HG02884 (cell line): ENCODE results near the gene MYO1E.
"Not testable (repeated sequence)": the region's sequence is repeated elsewhere in the genome, so short reads cannot be mapped to it uniquely, and the experiment has no call there.

Experiments used
- ATAC-seq: cut with Tn5 transposase; IDR thresholded peaks from one replicate; pipeline ENCODE4 v1.9.1; 2021; ENCODE audit warnings: mild to moderate bottlenecking, moderate library complexity; ENCODE audit not compliant: unreplicated experiment

Gene MYO1E

DNA sequence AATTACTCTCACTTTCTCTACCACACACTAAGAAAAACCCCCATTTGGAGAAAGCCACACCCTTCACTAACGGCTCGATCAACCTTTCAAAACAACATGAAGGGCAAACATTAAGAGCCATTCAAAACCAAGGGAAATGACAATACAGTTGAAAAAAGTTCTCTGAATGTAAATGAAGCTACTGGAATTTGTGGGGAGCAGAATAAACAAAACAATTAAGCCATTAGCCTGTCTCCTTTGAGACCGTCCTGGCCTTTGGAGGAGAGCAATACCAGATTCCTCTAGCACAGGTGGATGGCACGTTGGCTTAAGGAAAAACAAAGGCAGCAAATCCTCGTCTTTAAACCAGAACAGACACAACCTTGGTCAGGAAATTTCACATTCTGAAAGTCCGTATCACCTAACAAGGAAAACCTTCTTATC lies 18.7 kb downstream of the MYO1E start:
- ATAC-seq: no peak

DNA sequence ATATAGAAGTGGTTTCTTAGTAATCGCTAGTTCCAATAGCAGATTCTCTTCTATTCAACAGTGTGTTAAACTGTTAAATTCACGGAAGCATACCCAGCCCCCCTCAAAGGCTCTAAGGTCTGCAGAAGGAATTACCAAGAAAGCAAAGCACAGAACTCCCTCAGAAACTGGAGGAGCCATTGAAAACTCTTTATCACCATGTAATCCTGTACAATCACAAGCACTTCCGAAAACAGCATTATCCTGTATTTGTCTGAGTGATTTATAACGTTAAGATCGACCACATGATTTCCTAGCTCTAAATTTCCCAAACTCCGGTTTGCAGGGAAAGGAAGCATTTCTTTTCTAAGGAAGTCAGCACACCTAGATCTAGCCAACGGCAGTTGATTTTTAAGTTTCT lies 20.0 kb downstream of the MYO1E start:
- no peak for ATAC-seq

DNA sequence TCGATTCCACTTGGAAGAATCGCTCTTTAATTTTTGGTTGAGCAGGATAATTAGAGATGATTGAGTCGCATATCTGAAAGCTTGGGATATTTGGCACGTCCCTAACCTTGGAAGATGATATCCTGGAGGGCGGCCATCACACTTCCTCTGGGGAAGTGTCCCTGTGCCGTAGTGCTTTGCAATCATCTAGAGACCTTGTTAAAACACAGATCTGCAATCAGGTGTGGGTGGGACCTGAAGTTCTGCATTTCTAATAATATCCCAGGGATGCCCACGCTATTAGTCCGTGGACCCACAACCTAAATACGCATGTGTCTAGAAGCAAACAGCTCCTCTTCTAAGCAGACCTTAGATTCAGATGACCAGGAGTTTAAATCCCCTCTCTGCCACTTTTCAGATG lies 20.5 kb downstream of the MYO1E start:
- ATAC-seq: no peak

DNA sequence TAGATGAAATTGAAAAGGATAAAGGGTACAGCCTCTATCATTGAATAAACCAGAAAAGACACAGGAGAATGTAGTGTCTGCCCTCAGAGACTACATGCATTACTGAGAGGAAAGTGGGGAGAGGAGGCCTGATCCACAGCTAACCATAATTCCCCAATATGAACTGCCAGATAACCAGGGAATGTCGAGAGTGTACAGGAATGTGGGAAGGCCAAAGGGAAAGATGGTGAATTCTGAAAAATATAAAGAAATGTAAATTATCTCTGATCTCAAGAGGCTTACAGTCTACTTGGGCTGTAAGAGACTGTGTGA lies 22.3 kb downstream of the MYO1E start:
- ATAC-seq: no peak

DNA sequence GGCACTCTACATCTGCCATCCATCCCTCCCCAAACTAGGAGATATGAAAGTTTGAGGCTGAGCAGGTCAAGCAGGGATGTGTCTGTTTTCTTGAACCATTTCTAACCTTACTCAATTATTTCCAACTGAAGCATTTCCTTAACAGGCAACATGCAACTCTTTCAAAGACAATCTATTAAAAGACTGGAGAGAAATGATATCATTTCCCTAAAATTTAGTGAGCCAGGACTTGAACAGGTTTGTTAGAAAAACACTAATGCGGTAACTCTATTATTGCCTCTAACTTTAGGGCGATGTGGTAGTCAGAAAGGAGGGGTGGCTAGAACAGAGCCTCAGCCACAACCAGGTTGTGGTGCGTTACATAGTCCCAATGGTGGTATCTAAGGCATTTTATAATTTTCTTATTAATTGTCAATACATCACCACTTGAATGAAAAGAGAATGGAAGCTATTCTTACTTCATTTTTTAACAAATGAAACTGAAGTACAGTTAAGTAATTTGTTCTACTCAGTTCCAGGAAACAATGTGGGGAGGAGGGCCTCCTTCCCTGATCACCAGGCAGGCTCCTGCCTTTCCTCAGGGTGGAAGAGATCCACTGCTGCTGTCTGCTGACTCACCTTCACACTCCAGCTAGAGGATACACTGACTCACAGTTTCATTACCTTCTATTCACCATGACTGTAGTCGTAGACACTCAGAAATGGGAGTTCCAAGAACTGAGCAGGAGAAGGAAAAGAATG lies 22.8 kb downstream of the MYO1E start:
- ATAC-seq: peak; percentile 60

DNA sequence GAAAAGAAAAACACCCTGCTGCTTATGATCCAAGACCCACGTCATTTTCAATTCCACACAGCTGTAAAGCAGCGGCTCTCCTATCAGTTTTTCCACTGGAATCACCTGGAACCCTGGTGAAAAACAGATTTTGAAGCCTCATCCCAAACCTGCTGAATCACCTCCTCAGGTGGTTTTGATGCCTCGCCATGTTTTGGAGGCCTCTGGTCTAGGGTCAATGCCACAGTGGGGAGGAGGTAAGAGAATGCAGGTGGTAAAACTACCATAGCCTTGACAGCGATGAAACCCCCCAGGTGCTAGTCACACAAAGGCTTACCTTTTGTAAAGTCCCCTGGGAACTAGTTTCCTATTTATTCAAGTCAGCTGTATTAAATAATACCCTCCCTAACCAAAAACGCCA lies 24.8 kb downstream of the MYO1E start:
- no peak for ATAC-seq

DNA sequence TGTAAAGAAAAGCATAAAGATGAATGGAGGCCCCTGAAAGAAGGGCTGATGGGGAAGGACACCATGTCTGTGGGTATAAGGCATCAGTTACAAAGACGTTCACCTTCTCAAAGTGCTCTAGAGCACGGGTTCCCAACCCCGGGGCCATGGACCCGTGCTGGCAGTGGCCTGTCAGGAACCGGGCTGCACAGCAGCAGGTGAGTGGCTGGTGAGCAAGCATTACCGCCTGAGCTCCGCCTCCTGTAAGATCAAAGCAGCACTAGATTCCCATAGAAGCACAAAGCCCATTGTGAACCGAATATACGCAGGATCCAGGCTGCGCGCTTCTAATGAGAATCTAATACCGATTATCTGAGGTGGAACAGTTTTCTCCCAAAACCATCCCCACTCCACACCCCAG lies 25.7 kb downstream of the MYO1E start:
- no peak for ATAC-seq

DNA sequence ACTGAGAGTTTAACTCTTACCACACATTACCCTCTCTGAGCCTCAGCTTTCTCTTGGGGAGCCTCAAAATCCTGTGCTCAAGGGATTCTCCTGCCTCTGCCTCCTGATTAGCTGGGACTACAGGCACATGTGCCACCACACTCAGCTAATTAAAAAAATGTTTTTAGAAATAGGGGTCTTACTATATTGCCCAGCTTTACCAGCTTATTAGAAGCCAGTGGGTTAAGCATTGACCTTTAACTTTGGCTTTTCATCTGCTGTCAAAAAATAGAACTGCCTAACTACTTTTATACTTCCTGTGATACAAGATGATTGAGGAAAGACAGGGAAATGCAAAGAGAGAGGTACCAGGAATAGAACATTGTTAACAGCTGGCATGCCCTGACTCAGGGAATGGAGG lies 27.3 kb downstream of the MYO1E start:
- ATAC-seq: no peak

DNA sequence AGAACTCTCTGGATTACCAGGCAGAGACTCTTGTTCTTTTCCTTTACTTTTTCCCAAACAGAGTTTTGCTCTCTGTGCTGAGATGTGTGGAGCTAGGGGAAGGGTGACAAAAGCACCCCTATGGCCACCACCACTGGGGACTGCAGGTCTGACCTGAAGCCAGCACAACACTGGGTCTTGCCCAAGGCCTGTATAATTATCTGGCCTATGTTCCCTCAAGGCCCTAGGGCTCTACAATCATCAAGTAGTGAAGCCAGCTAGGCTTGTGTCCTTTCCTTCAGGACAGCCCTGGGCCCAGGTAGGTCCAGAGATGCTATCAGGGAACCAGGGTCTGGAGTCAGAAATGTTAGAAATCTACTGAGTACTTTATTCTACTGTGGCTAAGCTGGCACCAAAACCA lies 28.4 kb downstream of the MYO1E start:
- no peak for ATAC-seq

DNA sequence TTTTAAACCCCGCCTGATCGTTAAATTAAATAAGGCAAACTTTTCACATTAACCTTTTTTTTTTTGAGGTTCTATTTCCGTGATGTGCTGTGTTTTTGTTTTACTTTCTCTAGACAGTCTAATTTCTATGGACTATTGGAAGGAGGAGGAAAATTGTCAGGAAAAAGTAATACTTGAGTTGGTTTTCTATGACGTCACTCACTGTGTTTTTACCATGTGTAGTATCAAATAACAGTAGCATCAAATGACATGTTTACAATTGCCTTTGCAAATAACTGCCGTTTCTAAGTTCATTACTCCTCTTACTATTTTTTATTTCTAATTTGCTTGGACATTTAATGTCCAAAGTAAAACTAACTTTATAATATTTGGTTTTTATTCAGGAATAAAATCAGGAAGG lies 32.3 kb downstream of the MYO1E start:
- no peak for ATAC-seq

DNA sequence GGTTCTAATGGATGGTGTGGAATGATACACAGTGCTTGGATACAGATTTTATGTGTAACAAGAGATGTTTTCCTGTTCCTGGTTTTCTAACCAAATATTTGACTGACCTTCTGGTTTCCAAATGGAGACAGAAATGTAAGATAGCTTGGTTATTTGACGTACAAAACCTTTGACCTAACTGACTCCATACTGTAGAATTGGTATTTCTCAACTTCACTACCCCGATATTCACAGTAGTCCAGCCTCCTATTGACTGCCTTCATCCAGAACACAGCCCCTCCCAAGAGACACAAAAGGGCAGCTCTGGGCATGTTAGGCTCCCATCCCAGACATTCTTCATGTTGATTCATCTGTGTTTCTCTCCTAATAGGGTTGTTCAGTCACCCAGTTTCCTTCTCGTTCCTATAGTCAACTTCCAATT lies 33.4 kb downstream of the MYO1E start:
- no peak for ATAC-seq

DNA sequence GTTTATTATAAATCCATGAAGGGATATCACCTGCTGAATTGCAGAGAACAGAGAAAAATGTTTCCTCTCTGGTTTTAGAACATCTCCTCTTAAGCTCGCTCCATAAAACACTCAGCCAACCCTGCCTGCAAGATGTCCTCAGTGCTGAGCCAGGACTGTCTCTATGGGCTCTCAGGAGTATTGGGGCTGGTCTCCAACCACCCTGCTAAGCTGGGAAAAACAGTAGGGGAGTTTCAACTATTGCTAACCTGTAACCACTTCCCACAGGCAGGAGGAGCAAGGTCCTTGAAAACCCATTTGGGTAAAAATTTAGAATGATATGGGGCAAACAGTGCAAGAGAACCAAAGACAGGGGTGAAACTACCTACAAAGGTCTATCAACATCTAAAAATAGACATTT lies 34.3 kb downstream of the MYO1E start:
- no peak for ATAC-seq

DNA sequence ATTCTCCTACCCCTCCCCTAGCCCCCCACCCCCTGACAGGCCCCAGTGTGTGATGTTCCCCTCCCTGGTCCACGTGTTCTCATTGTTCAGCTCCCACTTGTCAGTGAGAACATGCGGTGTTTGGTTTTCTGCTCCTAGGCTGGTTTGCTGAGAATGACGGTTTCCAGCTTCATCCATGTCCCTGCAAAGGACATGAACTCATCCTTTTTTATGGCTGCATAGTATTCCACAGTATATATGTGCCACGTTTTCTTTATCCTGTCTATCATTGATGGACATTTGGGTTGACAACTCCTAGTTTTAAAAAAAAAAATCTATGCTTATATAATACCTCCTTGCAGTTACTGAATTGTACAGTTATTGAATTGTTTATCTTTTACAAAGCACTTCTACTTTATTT lies 35.9 kb downstream of the MYO1E start:
- not testable (repeated sequence) for ATAC-seq

DNA sequence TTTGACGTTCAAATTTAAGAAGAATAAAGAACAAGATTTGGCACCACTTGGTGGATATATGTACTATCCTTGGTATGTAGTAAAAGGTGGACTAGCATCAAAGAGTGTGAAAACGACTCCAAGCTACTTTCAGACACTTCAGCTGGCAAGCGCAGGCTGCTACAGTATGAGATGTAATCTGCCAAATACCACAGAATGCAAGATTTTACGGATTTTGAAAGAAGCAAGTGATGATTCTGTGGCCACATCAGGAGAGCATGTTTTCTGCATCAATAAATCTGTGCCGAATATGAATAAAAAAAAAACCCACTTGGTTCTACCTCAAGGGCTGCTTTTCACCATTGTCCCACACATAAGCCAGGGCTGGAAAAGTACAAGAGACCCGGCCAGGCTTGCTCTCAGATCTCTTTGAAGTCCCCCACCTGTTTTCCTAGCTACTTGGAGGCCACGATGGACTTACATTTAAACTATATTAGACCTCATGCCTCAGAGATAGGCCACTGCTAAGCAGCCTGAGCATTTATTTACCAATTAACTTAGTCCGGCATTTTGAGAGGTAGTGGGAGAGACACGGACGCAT lies 37.4 kb downstream of the MYO1E start:
- no peak for ATAC-seq

DNA sequence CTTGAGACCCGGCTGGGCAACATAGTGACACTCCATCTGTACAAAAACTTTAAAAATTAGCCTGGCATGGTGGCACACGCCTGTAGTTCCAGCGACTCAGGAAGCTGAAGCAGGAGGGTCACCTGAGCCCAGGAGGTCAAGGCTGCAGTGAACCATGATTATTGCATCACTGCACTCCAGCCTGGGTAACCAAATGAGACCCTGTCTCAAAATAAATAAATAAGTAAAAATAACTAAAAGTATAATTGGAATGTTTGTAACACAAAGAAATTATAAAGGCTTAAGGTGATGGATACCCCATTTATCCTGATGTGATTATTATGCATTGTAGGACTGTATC lies 38.6 kb downstream of the MYO1E start:
- ATAC-seq: no peak

DNA sequence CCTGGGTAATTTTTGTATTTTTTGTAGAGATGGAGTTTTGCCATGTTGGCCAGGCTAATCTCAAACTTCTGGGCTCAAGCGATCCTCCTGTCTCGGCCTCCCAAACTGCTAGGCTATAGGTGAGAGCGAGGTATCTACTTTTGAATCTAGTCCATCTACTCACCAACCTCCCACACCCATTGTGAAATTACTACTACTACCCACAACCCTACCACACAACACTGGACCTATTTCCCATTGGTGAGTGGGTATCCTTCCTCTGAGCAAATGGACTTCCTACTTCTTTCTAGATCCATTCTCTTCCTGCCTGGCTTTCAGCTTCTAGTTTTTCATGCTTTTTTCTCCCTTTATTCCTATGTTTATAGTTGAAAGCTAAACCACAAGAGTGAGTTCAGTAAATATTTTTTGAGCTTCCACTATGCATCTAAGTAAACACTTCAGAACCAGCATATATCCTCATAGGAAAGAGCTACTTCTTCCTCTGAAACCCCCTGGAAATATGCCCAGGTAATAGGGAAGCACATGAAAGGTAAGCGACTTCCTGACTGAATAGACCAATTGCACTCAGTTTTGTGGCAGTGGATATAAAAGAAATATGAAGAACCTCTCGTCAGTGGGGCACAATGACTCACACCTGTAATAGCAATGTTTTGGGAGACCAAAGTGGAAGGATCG lies 39.1 kb downstream of the MYO1E start:
- ATAC-seq: no peak

DNA sequence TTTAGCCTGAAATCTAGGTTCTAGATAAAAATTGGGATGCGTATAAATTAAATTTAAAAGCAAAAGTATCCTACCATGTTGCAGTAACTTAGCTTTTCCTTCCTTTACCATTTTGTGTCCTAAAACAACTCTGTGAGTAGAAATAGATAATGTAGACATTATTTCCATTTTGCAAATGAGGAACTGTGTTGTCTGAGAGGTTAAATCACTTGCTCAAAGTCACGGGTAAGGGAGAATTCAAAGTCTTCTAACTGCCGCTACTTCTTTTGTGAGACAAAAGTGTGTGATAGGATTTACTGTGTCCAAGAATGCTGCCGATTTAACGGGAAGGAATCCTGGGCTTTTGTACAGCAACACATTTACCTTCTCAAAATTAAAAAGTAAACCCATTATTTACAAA lies 40.7 kb downstream of the MYO1E start:
- no peak for ATAC-seq

DNA sequence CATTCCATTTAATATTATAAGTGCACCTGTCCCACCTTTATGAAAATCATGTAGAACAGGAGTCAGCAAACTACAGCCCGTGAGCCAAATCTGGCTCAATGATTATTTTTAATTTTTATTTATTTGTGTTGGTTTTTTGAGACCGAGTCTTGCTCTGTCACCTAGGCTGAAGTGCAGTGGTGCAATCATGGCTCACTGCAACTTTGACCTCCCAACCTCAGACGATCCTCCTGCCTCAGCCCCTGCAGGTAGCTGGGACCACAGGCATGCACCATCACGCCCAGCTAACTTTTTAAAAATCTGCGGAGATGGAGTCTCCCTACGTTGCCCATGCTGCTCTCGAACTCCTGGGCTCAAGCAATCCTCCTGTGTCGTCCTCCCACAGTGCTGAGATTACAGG lies 42.0 kb downstream of the MYO1E start:
- ATAC-seq: no peak

DNA sequence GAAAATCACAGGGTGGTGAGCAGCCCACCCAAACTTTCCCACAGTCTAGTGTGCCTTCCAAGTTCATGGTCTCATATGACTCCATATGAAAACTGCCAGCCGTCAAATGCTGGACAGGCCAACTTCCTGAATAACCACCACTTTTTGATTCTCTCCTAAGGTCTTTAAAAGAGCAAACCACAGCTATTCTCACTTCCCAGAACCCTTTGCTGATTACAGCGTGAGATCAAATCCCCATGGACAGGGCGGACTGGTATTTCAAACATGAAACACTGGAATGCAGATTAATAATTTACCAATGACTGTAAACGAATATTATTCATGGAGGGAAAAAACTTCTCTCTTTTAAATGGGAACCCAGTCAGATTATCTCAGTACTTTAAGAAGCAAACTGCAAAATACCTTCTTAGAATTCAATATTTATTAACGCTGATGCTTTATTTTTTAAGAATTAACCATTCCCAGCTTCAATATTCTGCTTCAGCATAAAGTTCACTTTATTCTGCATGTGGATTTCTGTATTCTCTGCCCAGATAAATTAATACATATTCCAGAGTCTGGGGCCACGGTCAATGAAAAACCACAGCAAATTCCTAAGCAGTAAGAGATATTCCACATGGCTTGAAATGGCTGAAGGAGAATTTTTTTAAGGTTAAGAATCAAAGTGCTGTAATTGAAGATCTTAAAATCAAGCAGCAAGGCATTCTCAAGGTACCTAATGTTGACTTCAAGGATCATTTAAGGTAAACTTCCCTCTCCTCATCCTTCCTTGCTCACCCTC lies 42.9 kb downstream of the MYO1E start:
- no peak for ATAC-seq

DNA sequence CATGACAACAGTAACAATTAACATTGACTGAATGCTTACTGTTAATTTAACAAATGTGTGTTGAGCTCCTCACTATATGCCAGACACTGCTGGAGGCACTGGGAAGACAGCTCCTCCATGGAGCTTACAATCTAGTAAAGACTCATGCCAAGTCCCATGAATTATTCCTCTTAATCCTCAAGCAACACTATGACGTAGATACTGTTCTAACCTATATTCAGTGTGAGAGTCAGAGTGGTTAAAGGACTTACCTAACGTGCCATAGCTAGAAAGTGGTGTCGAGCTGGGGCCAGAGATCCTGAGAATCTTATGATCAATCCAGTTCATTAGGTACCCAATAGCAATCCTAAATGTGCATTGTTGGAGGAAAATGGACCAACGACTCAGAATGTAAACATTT lies 43.6 kb downstream of the MYO1E start:
- no peak for ATAC-seq

DNA sequence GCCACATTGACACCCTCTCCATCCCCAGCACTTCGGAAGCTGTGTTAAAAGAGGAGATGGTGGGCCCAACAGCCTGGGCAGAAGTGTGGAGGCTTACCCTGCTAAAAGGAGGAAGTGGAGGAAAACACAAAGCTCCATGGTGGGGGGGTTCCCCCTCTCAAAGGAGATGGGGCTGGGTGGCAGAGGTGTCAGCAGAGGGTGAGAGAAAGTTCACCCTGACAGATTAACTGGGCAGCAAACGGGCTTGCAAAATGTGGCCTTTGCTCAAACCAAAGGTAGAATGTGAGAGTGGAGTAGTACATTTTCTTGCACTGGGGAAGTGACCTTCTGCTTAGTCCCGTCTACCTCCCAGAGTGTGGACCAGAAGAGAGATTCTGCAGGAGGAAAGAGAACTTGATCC lies 44.7 kb downstream of the MYO1E start:
- no peak for ATAC-seq

DNA sequence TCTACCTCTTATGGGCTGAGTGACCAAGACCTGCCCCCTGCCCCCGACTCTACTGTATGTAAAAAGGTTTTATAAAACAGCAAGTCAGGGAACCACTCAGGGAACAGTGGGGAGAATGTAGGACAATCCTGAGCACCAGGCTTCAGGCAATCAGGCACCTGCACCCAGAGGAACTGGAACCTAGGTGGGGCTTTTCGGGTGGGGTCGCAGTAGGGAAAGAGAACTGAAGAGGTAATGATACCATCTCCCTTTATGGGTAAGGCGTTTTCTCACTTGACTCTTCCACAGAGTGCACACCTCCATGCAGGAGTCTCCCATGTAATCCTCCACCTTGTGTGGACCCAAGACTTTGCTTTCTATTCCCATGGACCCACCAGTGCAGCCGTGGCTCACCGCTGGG lies 45.8 kb downstream of the MYO1E start:
- no peak for ATAC-seq
